Activated naive CD8-positive, alpha-beta T cell treated with anti-CD3 and anti-CD28 coated beads for 36 hours (primary cell): ENCODE data around the gene FH. TPM values are rescaled to one million over a fixed set of nuclear protein-coding genes. Genes with fewer than 3 reads are reported as not detected.

Experiments
- DNase-seq: peaks from one replicate; pipeline ENCODE4 v3.0.0; 2021
- H3K27ac Mint-ChIP-seq: one replicate; pipeline ENCODE4 v1.8.0; 2022; ENCODE audit warnings: mild to moderate bottlenecking, moderate library complexity, mixed read lengths
- H3K27me3 Mint-ChIP-seq: one replicate; pipeline ENCODE4 v1.8.0; 2022; ENCODE audit warnings: mild to moderate bottlenecking, mixed read lengths
- H3K36me3 Mint-ChIP-seq: one replicate; pipeline ENCODE4 v1.8.0; 2021; ENCODE audit warnings: mild to moderate bottlenecking, mixed read lengths
- H3K4me1 Mint-ChIP-seq: one replicate; pipeline ENCODE4 v1.8.0; 2021; ENCODE audit warnings: mixed read lengths
- H3K4me3 Mint-ChIP-seq: one replicate; pipeline ENCODE4 v1.8.0; 2022; ENCODE audit warnings: mild to moderate bottlenecking, moderate library complexity, mixed read lengths
- H3K9me3 Mint-ChIP-seq: one replicate; pipeline ENCODE4 v1.8.0; 2022; ENCODE audit warnings: mixed read lengths
- total RNA-seq, 2 experiments: library from RNA; stranded (reverse); gene quantifications; one replicate each; pipeline ENCODE4 v1.2.3, GENCODE V29; 2021

Gene FH
- total RNA-seq, result 100 to 1,000 TPM; 101 to 103 TPM

DNA sequence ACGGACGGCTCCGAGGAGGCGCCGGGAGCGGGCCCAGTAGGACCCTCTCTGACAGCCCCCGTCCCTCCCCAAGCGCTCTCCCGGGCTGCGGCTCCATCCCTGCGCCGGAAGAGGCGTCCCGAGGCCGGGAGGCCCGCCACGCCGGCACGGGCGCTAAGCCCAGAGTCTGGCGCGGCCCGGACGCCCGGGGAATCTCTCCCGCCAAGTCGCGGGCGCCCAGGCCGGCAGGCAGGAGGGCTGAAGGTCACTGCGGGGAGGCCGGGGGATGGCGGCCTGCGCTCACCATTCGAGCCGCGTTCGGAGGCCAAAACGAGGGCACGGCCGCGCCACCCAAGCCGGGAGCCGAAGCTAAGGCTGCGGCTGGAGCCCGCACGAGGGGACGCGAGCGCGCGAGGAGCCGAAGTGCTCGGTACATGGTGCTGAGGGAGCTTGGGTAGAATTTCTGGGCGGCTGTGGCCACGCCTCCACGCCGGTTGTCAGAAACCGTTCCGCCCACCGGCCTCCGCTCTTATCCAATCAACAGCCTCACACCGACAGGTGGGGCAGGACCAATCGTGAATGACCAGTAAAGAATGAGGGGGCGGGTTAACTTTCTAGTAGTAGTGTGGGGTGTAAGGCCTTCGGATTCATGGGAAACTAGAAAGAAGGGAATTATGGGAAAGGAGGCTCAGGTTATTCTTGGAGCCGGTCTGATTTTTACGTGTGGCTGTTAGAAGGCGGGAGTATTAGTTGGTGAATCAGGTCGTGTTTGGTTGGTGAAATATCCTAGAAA lies at the start of gene FH:
FH (minus strand) TSS at position 448 of the 772 bp plus-strand sequence; CDS start at position 415, 33 bp downstream.
- H3K4me3 Mint-ChIP-seq, result peak within 1 kb of the TSS; percentile 84
- peaks cover 20% of the 10 kb centered on the region for H3K27me3 Mint-ChIP-seq
- H3K36me3 Mint-ChIP-seq, result peaks cover 13% of the 10 kb centered on the region
- H3K27ac Mint-ChIP-seq, result peak within 1 kb of the TSS; percentile 66
- H3K4me1 Mint-ChIP-seq, result peaks cover 21% of the 10 kb centered on the region
- H3K9me3 Mint-ChIP-seq, result no peaks in the 10 kb centered on the region
- DNase-seq, result peak; percentile 92

DNA sequence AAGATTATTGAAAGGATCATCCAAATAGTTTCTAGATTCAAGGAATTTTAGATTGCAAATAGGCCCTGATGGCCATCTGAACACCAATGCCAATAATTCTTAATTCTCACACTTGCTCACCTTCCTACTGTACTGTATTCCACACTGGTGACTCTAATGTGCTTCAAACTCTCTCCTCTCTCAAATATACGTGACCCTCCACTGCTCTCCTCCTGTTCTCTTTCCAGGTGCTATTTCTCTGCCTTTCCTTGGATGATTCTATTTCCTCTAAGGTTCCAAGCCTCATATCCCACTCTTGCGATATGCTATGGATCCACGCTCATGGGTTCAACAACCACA lies 41.3 kb upstream of the FH start:
- Mint-ChIP-seq H3K27ac (no peak overlapping the region), H3K4me3 (no peak overlapping the region), H3K27me3 (no peaks in the 10 kb centered on the region), H3K36me3 (no peaks in the 10 kb centered on the region), H3K4me1 (no peaks in the 10 kb centered on the region), H3K9me3 (no peaks in the 10 kb centered on the region)
- no peak for DNase-seq

DNA sequence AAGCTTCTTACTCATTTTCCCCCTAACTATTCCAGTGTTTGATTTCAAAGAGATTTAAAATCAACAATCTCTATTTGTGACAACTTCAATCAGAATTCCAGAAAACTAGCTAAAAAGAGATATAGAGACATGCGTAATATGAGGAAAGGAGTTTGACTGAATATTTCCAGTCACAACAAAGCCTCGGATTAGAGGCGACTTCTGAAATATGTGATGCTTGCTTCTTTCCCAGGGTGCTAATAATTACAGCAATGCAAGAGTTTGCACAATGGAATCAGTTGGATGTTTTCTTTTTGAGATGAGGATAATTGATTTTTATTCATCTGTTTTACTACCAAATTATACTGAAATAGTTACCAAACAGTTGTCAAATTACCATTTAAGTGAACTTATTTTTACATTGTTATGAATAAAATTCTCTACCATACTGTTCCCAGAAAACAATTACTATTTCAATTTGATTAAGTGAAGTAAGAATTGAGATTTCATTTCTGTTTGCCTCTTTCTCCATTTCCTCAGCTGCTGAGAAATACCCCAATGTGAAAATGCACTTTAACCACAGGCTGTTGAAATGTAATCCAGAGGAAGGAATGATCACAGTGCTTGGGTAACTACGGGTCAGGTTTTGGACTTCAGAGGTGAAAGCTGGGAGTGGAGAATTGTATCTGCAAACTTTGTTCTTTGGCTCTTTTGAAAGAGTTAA lies 40.7 kb upstream of the FH start:
- no peak overlapping the region for H3K4me3 Mint-ChIP-seq
- no peak overlapping the region for H3K27ac Mint-ChIP-seq
- H3K36me3 Mint-ChIP-seq, result no peaks in the 10 kb centered on the region
- DNase-seq, result no peak
- no peaks in the 10 kb centered on the region for H3K4me1 Mint-ChIP-seq
- no peaks in the 10 kb centered on the region for H3K27me3 Mint-ChIP-seq
- H3K9me3 Mint-ChIP-seq, result no peaks in the 10 kb centered on the region

- Mint-ChIP-seq H3K36me3 (no peaks in the 10 kb centered on the region), H3K4me1 (peaks cover 1% of the 10 kb centered on the region), H3K27me3 (no peaks in the 10 kb centered on the region), H3K27ac (peak overlapping the region; percentile 19), H3K9me3 (no peaks in the 10 kb centered on the region), H3K4me3 (no peak overlapping the region)
- no peak for DNase-seq
Observed at GRCh38 chr1:241557551-241558193, 38.1 kb upstream of the FH start.

DNA sequence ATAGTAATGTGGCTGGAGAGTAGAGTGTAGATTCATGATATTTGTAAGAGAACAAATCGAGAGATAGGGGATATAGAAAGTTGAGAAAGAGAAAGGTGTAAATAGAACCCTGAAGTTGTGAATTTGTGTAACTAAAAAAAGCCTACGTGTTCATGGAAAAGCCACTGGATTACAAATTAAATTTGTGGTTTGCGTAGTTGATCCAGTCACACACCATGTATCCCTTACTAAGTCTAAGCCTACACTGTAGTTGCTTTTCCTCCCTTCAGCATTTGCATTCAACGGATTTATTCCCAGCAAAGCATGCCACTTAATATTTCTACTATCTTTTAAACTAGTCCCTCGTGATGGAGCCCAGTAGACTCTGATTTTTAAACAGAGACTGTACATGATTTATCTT lies 37.5 kb upstream of the FH start:
- H3K27ac Mint-ChIP-seq, result no peak overlapping the region
- peaks cover 6% of the 10 kb centered on the region for H3K4me1 Mint-ChIP-seq
- H3K9me3 Mint-ChIP-seq, result no peaks in the 10 kb centered on the region
- no peaks in the 10 kb centered on the region for H3K36me3 Mint-ChIP-seq
- H3K4me3 Mint-ChIP-seq, result no peak overlapping the region
- DNase-seq, result no peak
- H3K27me3 Mint-ChIP-seq, result no peaks in the 10 kb centered on the region

DNA sequence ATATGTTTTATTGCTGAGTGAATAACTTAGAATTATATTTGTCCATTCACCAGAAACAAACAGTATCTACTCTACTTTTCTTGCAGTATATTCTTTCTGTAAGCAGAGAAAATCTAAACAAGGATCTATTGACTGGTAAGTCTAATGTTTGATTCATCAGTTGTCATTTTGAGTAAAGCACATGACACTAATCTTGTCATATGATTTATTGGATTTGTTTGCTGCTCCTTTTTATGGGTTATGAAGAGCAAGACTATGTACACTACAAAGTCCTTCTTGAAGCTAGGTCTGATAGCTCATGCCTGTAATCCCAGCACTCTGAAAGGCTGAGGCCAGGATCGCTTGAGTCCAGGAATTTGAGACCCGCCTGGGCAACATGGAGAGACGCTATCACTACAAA lies 36.0 kb upstream of the FH start:
- DNase-seq, result no peak
- H3K27ac Mint-ChIP-seq, result no peak overlapping the region
- peaks cover 2% of the 10 kb centered on the region for H3K36me3 Mint-ChIP-seq
- H3K4me3 Mint-ChIP-seq, result no peak overlapping the region
- H3K9me3 Mint-ChIP-seq, result no peaks in the 10 kb centered on the region
- H3K27me3 Mint-ChIP-seq, result no peaks in the 10 kb centered on the region
- H3K4me1 Mint-ChIP-seq, result peaks cover 19% of the 10 kb centered on the region

GRCh38 chr1:241553886-241554592 lies 34.5 kb upstream of the FH start:
- H3K27ac Mint-ChIP-seq, result no peak overlapping the region
- DNase-seq, result no peak
- no peaks in the 10 kb centered on the region for H3K27me3 Mint-ChIP-seq
- peaks cover 19% of the 10 kb centered on the region for H3K4me1 Mint-ChIP-seq
- no peak overlapping the region for H3K4me3 Mint-ChIP-seq
- no peaks in the 10 kb centered on the region for H3K9me3 Mint-ChIP-seq
- peaks cover 2% of the 10 kb centered on the region for H3K36me3 Mint-ChIP-seq

DNA sequence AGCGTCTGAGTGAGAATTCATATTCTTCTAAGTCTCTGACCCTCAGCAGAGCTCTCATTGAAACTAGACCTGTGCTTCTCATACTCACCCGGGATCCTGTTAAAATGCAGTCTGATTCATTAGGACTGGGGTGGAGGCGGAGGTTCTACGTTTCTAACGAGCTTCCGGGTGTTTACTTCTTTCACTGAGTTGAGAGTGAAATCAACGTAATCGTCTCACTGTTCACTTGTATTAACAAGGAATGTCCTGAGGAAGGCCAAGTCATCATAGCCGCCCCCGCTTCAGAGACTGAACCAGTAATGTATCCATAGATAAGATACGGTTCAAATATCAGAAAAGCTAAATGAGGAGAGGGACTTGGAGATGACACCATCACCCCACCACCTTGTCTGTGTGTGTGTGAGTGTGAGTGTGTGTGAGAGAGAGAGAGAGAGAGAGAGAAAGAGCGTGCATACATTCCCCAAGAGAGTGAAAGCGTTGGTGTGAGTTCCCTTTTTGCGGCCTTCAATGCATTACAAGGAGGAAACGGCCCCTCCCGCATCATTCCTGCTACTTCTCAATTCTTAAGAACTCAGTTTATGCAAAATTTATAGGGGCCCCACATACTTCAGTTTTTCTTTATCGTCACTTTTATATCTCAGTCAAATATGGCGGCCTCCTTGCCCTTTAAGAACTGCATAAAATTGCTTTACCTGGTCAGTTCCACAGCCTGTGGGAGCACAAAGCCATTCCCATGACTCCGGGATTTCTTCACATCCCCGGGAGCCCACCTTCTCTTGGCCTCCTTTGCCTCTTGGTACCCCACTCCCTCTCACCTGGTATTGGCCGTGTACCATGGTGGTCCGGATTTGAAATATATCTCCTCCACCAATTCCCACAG lies 32.4 kb upstream of the FH start:
- Mint-ChIP-seq H3K4me3 (peak overlapping the region; percentile 77), H3K27ac (peak overlapping the region; percentile 94), H3K4me1 (peaks cover 19% of the 10 kb centered on the region), H3K9me3 (no peaks in the 10 kb centered on the region), H3K36me3 (peaks cover 2% of the 10 kb centered on the region), H3K27me3 (no peaks in the 10 kb centered on the region)
- peak; percentile 21 for DNase-seq

GRCh38 chr1:241550318-241550717 lies 30.8 kb upstream of the FH start:
- peaks cover 2% of the 10 kb centered on the region for H3K36me3 Mint-ChIP-seq
- H3K9me3 Mint-ChIP-seq, result no peaks in the 10 kb centered on the region
- H3K4me1 Mint-ChIP-seq, result peaks cover 19% of the 10 kb centered on the region
- no peaks in the 10 kb centered on the region for H3K27me3 Mint-ChIP-seq
- no peak overlapping the region for H3K27ac Mint-ChIP-seq
- DNase-seq, result no peak
- H3K4me3 Mint-ChIP-seq, result no peak overlapping the region

DNA sequence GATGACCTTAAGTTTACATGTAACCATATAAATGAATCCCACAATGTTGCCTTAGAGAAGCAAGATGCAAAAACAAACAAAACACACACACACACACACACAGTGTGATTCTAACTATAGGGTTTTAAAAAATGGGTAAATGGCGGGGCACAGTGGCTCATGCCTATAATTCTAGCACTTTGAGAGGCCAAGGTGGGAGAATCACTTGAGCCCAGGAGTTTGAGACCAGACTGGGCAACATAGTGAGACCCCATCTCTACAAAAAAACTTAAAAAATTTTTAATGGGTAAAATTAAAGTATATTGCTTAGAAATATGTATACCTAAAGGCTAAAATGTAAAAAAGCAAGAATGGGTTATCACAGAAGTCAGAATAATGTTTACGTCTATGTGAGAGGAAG lies 28.5 kb upstream of the FH start:
- Mint-ChIP-seq H3K27ac (no peak overlapping the region), H3K4me3 (no peak overlapping the region), H3K36me3 (peaks cover 2% of the 10 kb centered on the region), H3K27me3 (no peaks in the 10 kb centered on the region), H3K9me3 (no peaks in the 10 kb centered on the region), H3K4me1 (peaks cover 19% of the 10 kb centered on the region)
- no peak for DNase-seq

GRCh38 chr1:241542199-241542907 lies 22.8 kb upstream of the FH start:
- Mint-ChIP-seq H3K9me3 (peaks cover 2% of the 10 kb centered on the region), H3K27me3 (no peaks in the 10 kb centered on the region), H3K4me1 (peaks cover 2% of the 10 kb centered on the region), H3K27ac (no peak overlapping the region), H3K4me3 (no peak overlapping the region), H3K36me3 (no peaks in the 10 kb centered on the region)
- no peak for DNase-seq

DNA sequence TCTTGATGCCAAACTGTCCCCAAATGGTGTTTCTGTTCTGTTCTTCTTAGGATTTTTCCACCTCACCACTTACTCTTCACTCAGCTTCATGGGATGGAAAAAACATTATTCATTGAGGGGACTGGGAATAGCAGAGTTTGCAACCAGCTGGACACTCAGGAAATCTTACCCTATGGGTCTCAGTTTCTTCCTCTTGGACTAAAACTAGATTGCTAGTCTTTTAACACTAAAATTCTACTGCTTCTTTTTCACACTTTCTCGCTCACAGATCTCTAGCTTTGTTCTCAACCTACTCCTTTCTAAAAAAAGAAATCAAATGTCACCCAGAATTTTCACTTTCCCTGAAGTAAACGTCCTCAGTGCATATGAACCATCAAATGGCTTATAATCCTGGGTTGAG lies 17.4 kb upstream of the FH start:
- no peak overlapping the region for H3K27ac Mint-ChIP-seq

DNA sequence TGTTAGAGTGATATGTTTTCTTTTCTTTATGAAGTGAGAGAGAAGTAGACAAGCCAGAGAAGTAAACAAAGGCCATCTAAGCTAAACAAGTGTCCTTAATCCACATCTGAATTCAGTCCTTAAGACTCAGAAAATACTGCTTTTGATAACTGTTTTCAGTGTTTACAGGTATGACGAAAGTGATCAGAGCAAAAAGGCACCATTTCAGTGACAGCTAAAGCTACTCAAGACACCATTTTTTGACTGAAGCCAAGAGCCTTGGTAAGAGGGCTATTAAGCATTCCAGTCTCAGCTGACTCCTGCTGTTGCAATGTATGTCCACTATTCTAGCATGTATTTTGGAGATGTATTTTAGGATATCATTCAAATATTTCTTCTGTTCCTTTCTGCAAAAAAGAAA lies 16.7 kb upstream of the FH start:
- H3K9me3 Mint-ChIP-seq, result peaks cover 2% of the 10 kb centered on the region
- no peaks in the 10 kb centered on the region for H3K27me3 Mint-ChIP-seq
- peaks cover 23% of the 10 kb centered on the region for H3K4me1 Mint-ChIP-seq
- no peak overlapping the region for H3K27ac Mint-ChIP-seq
- no peak overlapping the region for H3K4me3 Mint-ChIP-seq
- no peaks in the 10 kb centered on the region for H3K36me3 Mint-ChIP-seq
- DNase-seq, result no peak

More for the DNA sequence above, 17.4 kb upstream of the FH start:
- H3K4me1 Mint-ChIP-seq, result peaks cover 18% of the 10 kb centered on the region
- no peak for DNase-seq
- H3K9me3 Mint-ChIP-seq, result peaks cover 2% of the 10 kb centered on the region
- H3K36me3 Mint-ChIP-seq, result no peaks in the 10 kb centered on the region
- H3K4me3 Mint-ChIP-seq, result no peak overlapping the region
- no peaks in the 10 kb centered on the region for H3K27me3 Mint-ChIP-seq
